ENCODE data around the gene ATP1A3.

Gene ATP1A3

GRCh38 chr19:41927497-41928192, 66.4 kb downstream of the ATP1A3 start:
- Histone ChIP-seq H4K8ac (ENCODE audit: low read depth, low read length) (no peak overlapping the region), H3K27ac (ENCODE audit: low read depth, low read length) (no peak overlapping the region), H3K4me1 (ENCODE audit: control insufficient read depth in 1 of 2, insufficient read depth in 2 of 2, low read length in 2 of 2) (peaks cover 0 to 5% of the 10 kb centered on the region in 2 experiments), H2BK5ac (ENCODE audit: low read depth, low read length, poor library complexity) (no peak overlapping the region), H2BK12ac (ENCODE audit: low read length) (no peak overlapping the region), H3K36me3 (ENCODE audit: control insufficient read depth in 1 of 2, insufficient read depth in 2 of 2, low read length in 2 of 2) (no peaks in the 10 kb centered on the region), H2BK120ac (ENCODE audit: insufficient read depth, low read length, poor library complexity) (no peak overlapping the region), H3K4me3 (ENCODE audit: low read depth, low read length) (no peak overlapping the region), H3K23ac (ENCODE audit: low read length) (no peak overlapping the region), H3K14ac (ENCODE audit: low read length) (no peak overlapping the region), H3K18ac (ENCODE audit: low read length) (no peak overlapping the region), H3K79me1 (ENCODE audit: low read length) (no peaks in the 10 kb centered on the region), H3K9ac (ENCODE audit: low read length) (no peak overlapping the region), H4K12ac (ENCODE audit: low read depth, low read length) (no peak overlapping the region), H3K9me3 (ENCODE audit: insufficient read depth, low read depth, low read length) (peaks cover 20% of the 10 kb centered on the region), H3K79me2 (ENCODE audit: control insufficient read depth, insufficient read depth, low read length, poor library complexity) (no peaks in the 10 kb centered on the region), H2AFZ (ENCODE audit: insufficient read depth, low read length, poor library complexity) (no peak overlapping the region), H3K4me2 (ENCODE audit: low read length) (peak overlapping the region; percentile 58), H4K91ac (ENCODE audit: low read depth, low read length) (no peak overlapping the region), H2AK5ac (ENCODE audit: low read length) (no peak overlapping the region), H3K27me3 (ENCODE audit: insufficient read depth, low read length) (peaks cover 83% of the 10 kb centered on the region), H3K4ac (ENCODE audit: low read depth, low read length) (no peak overlapping the region)
- WGBS (ENCODE audit: extremely low coverage, insufficient coverage, insufficient read length) = no CpG with 5 or more reads among the region's 43 CpGs
- DNase-seq = no peak

- Histone ChIP-seq H3K23ac (ENCODE audit: low read length) (no peak overlapping the region), H2AK5ac (ENCODE audit: low read length) (no peak overlapping the region), H3K79me2 (ENCODE audit: control insufficient read depth, insufficient read depth, low read length, poor library complexity) (no peaks in the 10 kb centered on the region), H2AFZ (ENCODE audit: insufficient read depth, low read length, poor library complexity) (no peak overlapping the region), H4K91ac (ENCODE audit: low read depth, low read length) (no peak overlapping the region), H3K4me2 (ENCODE audit: low read length) (no peak overlapping the region), H2BK120ac (ENCODE audit: insufficient read depth, low read length, poor library complexity) (no peak overlapping the region), H3K27me3 (ENCODE audit: insufficient read depth, low read length) (peaks cover 83% of the 10 kb centered on the region), H3K79me1 (ENCODE audit: low read length) (no peaks in the 10 kb centered on the region), H3K9me3 (ENCODE audit: insufficient read depth, low read depth, low read length) (peaks cover 17% of the 10 kb centered on the region), H2BK5ac (ENCODE audit: low read depth, low read length, poor library complexity) (no peak overlapping the region), H4K12ac (ENCODE audit: low read depth, low read length) (no peak overlapping the region), H3K27ac (ENCODE audit: low read depth, low read length) (no peak overlapping the region), H3K14ac (ENCODE audit: low read length) (no peak overlapping the region), H3K9ac (ENCODE audit: low read length) (no peak overlapping the region), H2BK12ac (ENCODE audit: low read length) (no peak overlapping the region), H3K4me3 (ENCODE audit: low read depth, low read length) (no peak overlapping the region), H3K18ac (ENCODE audit: low read length) (no peak overlapping the region), H3K4ac (ENCODE audit: low read depth, low read length) (no peak overlapping the region), H3K36me3 (ENCODE audit: control insufficient read depth in 1 of 2, insufficient read depth in 2 of 2, low read length in 2 of 2) (no peaks in the 10 kb centered on the region), H4K8ac (ENCODE audit: low read depth, low read length) (no peak overlapping the region), H3K4me1 (ENCODE audit: control insufficient read depth in 1 of 2, insufficient read depth in 2 of 2, low read length in 2 of 2) (peaks cover 0 to 5% of the 10 kb centered on the region in 2 experiments)
- no CpG with 5 or more reads among the region's 16 CpGs for WGBS (ENCODE audit: extremely low coverage, insufficient coverage, insufficient read length)
- no peak for DNase-seq
Measured at GRCh38 chr19:41926763-41927496, 67.1 kb downstream of the ATP1A3 start.

DNA sequence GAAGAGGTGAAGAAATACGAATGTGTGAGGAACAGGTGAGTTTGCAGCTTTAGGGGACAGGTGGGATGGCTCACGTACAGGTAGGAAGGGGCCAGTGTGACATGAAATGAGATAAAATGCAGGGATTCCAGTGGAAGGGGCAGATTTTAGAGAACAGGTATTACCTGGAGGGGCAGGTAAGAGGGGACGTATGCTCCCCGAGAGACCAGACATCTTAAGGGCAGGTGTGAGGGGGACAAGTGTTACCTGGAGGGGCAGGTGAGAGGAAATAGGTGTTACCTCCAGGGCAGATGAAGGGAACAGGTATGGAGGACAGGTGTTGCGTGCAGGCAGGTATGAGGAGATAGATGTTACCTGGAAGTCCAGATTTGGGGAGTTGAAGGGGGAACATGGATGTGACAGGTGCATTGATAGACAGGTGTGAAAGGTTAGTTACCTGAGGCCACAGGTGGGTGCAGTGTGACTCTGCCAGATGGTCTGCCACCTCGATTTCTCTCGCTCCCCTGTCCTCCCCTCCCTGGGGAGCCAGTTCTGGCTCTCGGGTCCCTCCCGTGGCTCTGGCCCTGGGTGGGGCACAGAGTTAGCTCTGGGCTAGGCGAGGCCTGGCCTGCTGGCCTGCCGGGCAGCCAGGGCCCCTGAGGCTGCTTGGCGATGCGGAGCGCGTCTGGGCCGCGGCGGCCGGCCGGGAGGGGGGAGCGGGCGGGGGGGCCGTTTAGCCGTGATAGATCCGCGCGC, 67.8 kb downstream of the ATP1A3 start:
- Histone ChIP-seq H2AK5ac (ENCODE audit: low read length) (no peak overlapping the region), H3K4me1 (ENCODE audit: control insufficient read depth in 1 of 2, insufficient read depth in 2 of 2, low read length in 2 of 2) (peaks cover 0 to 5% of the 10 kb centered on the region in 2 experiments), H3K4me2 (ENCODE audit: low read length) (no peak overlapping the region), H2BK120ac (ENCODE audit: insufficient read depth, low read length, poor library complexity) (no peak overlapping the region), H3K18ac (ENCODE audit: low read length) (no peak overlapping the region), H4K12ac (ENCODE audit: low read depth, low read length) (no peak overlapping the region), H3K14ac (ENCODE audit: low read length) (no peak overlapping the region), H3K4me3 (ENCODE audit: low read depth, low read length) (no peak overlapping the region), H3K23ac (ENCODE audit: low read length) (no peak overlapping the region), H2AFZ (ENCODE audit: insufficient read depth, low read length, poor library complexity) (no peak overlapping the region), H3K4ac (ENCODE audit: low read depth, low read length) (no peak overlapping the region), H2BK5ac (ENCODE audit: low read depth, low read length, poor library complexity) (no peak overlapping the region), H4K8ac (ENCODE audit: low read depth, low read length) (no peak overlapping the region), H3K9me3 (ENCODE audit: insufficient read depth, low read depth, low read length) (peaks cover 17% of the 10 kb centered on the region), H3K79me1 (ENCODE audit: low read length) (no peaks in the 10 kb centered on the region), H3K9ac (ENCODE audit: low read length) (no peak overlapping the region), H3K79me2 (ENCODE audit: control insufficient read depth, insufficient read depth, low read length, poor library complexity) (no peaks in the 10 kb centered on the region), H3K27ac (ENCODE audit: low read depth, low read length) (no peak overlapping the region), H3K36me3 (ENCODE audit: control insufficient read depth in 1 of 2, insufficient read depth in 2 of 2, low read length in 2 of 2) (no peaks in the 10 kb centered on the region), H2BK12ac (ENCODE audit: low read length) (no peak overlapping the region), H4K91ac (ENCODE audit: low read depth, low read length) (no peak overlapping the region), H3K27me3 (ENCODE audit: insufficient read depth, low read length) (peaks cover 83% of the 10 kb centered on the region)
- no CpG with 5 or more reads among the region's 27 CpGs for WGBS (ENCODE audit: extremely low coverage, insufficient coverage, insufficient read length)
- no peak for DNase-seq

- H3K4me2 ChIP-seq (ENCODE audit: low read length) = no peak overlapping the region
- no peak overlapping the region for H3K4ac ChIP-seq (ENCODE audit: low read depth, low read length)
- H2AFZ ChIP-seq (ENCODE audit: insufficient read depth, low read length, poor library complexity) = no peak overlapping the region
- H3K27ac ChIP-seq (ENCODE audit: low read depth, low read length) = no peak overlapping the region
- H2BK12ac ChIP-seq (ENCODE audit: low read length) = no peak overlapping the region
- H4K12ac ChIP-seq (ENCODE audit: low read depth, low read length) = no peak overlapping the region
- no peaks in the 10 kb centered on the region for H3K79me2 ChIP-seq (ENCODE audit: control insufficient read depth, insufficient read depth, low read length, poor library complexity)
- H2AK5ac ChIP-seq (ENCODE audit: low read length) = no peak overlapping the region
- H2BK120ac ChIP-seq (ENCODE audit: insufficient read depth, low read length, poor library complexity) = no peak overlapping the region
- H3K27me3 ChIP-seq (ENCODE audit: insufficient read depth, low read length) = peaks cover 83% of the 10 kb centered on the region
- H3K9me3 ChIP-seq (ENCODE audit: insufficient read depth, low read depth, low read length) = peaks cover 19% of the 10 kb centered on the region
- no peak overlapping the region for H3K9ac ChIP-seq (ENCODE audit: low read length)
- H4K8ac ChIP-seq (ENCODE audit: low read depth, low read length) = no peak overlapping the region
- H2BK5ac ChIP-seq (ENCODE audit: low read depth, low read length, poor library complexity) = no peak overlapping the region
- no peaks in the 10 kb centered on the region for H3K79me1 ChIP-seq (ENCODE audit: low read length)
- WGBS (ENCODE audit: extremely low coverage, insufficient coverage, insufficient read length) = no CpG with 5 or more reads among the region's 7 CpGs
- H3K4me1 ChIP-seq (ENCODE audit: control insufficient read depth in 1 of 2, insufficient read depth in 2 of 2, low read length in 2 of 2) = peaks cover 0 to 5% of the 10 kb centered on the region in 2 experiments
- no peak overlapping the region for H4K91ac ChIP-seq (ENCODE audit: low read depth, low read length)
- DNase-seq = no peak
- no peak overlapping the region for H3K23ac ChIP-seq (ENCODE audit: low read length)
- no peak overlapping the region for H3K18ac ChIP-seq (ENCODE audit: low read length)
- H3K36me3 ChIP-seq (ENCODE audit: control insufficient read depth in 1 of 2, insufficient read depth in 2 of 2, low read length in 2 of 2) = no peaks in the 10 kb centered on the region
- H3K4me3 ChIP-seq (ENCODE audit: low read depth, low read length) = no peak overlapping the region
- no peak overlapping the region for H3K14ac ChIP-seq (ENCODE audit: low read length)
Measured at GRCh38 chr19:41925208-41926003, 68.6 kb downstream of the ATP1A3 start.

All from trophoblast cell (in vitro differentiated cells and primary cell).